Gastrocnemius medialis (tissue), 4 donors: ENCODE results near the gene TNK1. TPM values are rescaled to one million over a fixed set of nuclear protein-coding genes. Genes with fewer than 3 reads are reported as not detected.
"Not testable (repeated sequence)": the region's sequence is repeated elsewhere in the genome, so short reads cannot be mapped to it uniquely, and the experiment has no call there.

Experiments
- ATAC-seq, 2 donors: fragments of 150-250 bp; one replicate each; pipeline ENCODE4 v1.9.1; 2016
- DNase-seq, 2 donors: peaks; one replicate each; pipeline ENCODE4 v3.0.0-alpha.2; 2019
- H3K27ac ChIP-seq, 4 donors: fragments of 200-600 bp; sonication (generic); 1 replicate in 1 of 4; 2 replicates in 3 of 4; pipeline ENCODE4 v1.5.1; 2016 to 2018; ENCODE audit warnings: mild to moderate bottlenecking in 2 of 4, moderate library complexity in 1 of 4
- H3K27me3 ChIP-seq, 3 donors: fragments of 200-600 bp; sonication (generic) in 2 of 3; 1 replicate in 1 of 3; 2 replicates in 2 of 3; pipeline versions ENCODE4 v1.5.1 to v1.6.0; 2016 to 2019; ENCODE audit warnings: mild to moderate bottlenecking in 1 of 3, moderate library complexity in 1 of 3
- H3K36me3 ChIP-seq, 2 donors: fragments of 200-600 bp; sonication (generic) in 1 of 2; one replicate each; pipeline ENCODE4 v1.5.1; 2017 to 2018
- H3K4me1 ChIP-seq, 2 donors: fragments of 200-600 bp; sonication (generic) in 1 of 2; one replicate each; pipeline ENCODE4 v1.5.1; 2016 to 2017; ENCODE audit warnings: mild to moderate bottlenecking in 2 of 2
- H3K4me3 ChIP-seq, 4 donors: fragments of 200-600 bp; sonication (generic) in 3 of 4; 1 replicate in 1 of 4; 2 replicates in 3 of 4; pipeline ENCODE4 v1.5.1; 2016 to 2019; ENCODE audit warnings: mild to moderate bottlenecking in 2 of 4
- H3K9me3 ChIP-seq, 3 donors: fragments of 200-600 bp; sonication (generic) in 2 of 3; 1 replicate in 1 of 3; 2 replicates in 2 of 3; pipeline ENCODE4 v1.5.1; 2016 to 2019
- POLR2A ChIP-seq, 2 donors: fragments of 450-650 bp; IDR thresholded peaks; one replicate each; pipeline ENCODE4 v1.6.1; 2017; ENCODE audit warnings: antibody characterized with exemption in 2 of 2, mild to moderate bottlenecking in 2 of 2, moderate library complexity in 2 of 2
- in situ Hi-C, 4 donors: fragments of 200-750 bp; cut with MboI; loops; one replicate each; pipeline versions ENCODE4 v1.15.0 to v1.8.0; 2017; ENCODE audit warnings: low sequenced_read_pairs in 4 of 4
- intact Hi-C: fragments of 100-400 bp; cut with DNase I; formaldehyde crosslinking; loops from one replicate; pipeline ENCODE4 v1.15.1; 2023; ENCODE audit warnings: low total_unique reads
- total RNA-seq, 4 donors: library from RNA; depleted of rRNA; stranded (reverse); fragments of >200 nt; gene quantifications; one replicate each; pipeline versions ENCODE4 v1.1.0 to v1.2.3, GENCODE V29; 2016
- TF ChIP-seq, protein P1 (sequence below), 5 experiments: fragments of 450-650 bp in 3 of 5; fragments of 200-600 bp in 2 of 5; sonication (generic) in 2 of 5; IDR thresholded peaks in 4 of 5; conservative IDR thresholded peaks in 1 of 5; 1 replicate in 4 of 5; 2 replicates in 1 of 5; pipeline ENCODE4 v1.5.1; 2016 to 2019; ENCODE audit warnings: antibody characterized with exemption in 5 of 5, mild to moderate bottlenecking in 3 of 5, moderate library complexity in 3 of 5

Gene TNK1
- total RNA-seq, 4 donors from 2014 or later = 0.13 to 2.2 TPM; not detected in 2

DNA sequence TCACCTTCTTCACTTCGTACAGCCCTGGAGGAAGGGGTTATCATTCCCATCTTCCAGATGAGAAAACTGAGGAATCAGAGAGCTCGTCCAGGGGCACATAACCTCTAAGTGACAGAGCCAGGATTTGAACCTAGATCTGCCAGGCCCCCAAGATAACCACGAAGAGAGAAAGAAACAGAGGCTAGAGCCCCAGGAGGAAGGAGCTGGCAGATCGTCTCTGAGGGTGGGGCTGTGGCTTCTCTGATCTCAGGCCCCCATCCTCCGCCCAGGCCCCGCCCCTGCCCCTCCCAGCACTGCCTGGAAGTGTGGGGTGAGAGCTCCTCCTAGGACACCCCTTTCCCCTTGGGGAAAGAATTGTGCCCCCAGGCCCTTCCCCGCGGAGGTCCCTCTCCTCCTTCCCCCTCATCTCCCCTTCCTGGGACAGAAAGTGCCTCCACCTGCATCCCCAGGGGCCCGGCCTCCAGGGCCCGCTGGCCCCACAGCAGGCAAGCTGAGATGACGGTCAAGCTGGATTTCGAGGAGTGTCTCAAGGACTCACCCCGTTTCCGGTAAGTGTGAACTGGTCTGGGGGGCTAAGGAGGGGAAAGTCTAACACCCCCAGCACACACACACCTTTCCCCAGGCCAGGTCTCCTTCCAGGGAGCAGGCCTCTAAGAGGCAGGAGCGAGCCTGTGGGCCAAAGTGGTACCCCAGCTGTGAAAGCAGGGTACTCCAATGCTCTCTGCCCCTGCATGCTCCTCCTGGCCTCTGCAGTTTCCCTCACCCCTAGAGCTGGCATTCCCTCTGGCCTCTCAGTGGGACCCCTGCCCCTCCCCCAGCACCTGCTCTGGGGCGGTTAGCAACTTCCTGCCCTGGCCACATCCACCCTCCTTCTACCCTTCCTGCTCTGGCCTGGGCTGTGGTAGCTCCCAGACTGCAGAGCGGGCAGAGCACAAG, 44.4 kb upstream of the TNK1 start, which contains the start of gene ACAP1:
Gene ACAP1 (plus strand): TSS at position 290 of the 936 bp plus-strand sequence. CDS start 206 bp downstream, at position 496.
- intact Hi-C loops = no loop called here
- H3K36me3 ChIP-seq = no peaks in the 10 kb centered on the region
- no peak within 1 kb of the TSS for H3K27ac ChIP-seq
- peaks cover 29 to 46% (median 41%) of the 10 kb centered on the region in 3 donors for H3K27me3 ChIP-seq
- peaks cover 0 to 6% of the 10 kb centered on the region in 2 donors for H3K4me1 ChIP-seq
- no peaks in the 10 kb centered on the region for H3K9me3 ChIP-seq
- DNase-seq (no peak), ATAC-seq (no peak)
- in situ Hi-C loops = loop anchor here in 1 of 4 donors (25.0 kb wide), 1 partner anchor 299 kb away; the partner anchor contains the start of genes SLC16A11 and SLC16A13
- TF ChIP-seq, protein P1, sequence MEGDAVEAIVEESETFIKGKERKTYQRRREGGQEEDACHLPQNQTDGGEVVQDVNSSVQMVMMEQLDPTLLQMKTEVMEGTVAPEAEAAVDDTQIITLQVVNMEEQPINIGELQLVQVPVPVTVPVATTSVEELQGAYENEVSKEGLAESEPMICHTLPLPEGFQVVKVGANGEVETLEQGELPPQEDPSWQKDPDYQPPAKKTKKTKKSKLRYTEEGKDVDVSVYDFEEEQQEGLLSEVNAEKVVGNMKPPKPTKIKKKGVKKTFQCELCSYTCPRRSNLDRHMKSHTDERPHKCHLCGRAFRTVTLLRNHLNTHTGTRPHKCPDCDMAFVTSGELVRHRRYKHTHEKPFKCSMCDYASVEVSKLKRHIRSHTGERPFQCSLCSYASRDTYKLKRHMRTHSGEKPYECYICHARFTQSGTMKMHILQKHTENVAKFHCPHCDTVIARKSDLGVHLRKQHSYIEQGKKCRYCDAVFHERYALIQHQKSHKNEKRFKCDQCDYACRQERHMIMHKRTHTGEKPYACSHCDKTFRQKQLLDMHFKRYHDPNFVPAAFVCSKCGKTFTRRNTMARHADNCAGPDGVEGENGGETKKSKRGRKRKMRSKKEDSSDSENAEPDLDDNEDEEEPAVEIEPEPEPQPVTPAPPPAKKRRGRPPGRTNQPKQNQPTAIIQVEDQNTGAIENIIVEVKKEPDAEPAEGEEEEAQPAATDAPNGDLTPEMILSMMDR (IDR thresholded peaks at IDR 0.05 in 4 of 5, conservative IDR thresholded peaks at IDR 0.05 in 1 of 5) = no peak
- TF ChIP-seq POLR2A (IDR thresholded peaks at IDR 0.05) = no peak
- no peak within 1 kb of the TSS for H3K4me3 ChIP-seq

DNA sequence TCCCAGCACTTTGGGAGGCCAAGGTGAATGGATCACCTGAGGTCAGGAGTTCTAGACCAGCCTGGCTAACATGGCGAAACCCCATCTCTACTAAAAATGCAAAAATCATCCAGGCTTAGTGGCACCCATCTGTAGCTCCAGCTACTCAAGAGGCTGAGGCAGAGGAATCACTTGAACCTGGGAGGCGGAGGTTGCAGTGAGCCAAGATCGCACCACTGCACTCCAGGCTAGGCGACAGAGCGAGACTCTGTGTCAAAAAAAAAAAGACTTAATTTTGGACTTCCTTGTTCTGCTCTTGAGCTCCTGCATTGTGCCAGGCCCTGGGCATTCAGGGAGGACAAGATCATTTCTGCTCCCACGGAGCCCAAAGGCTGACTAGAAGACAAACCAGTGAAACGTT, 43.3 kb upstream of the TNK1 start:
- DNase-seq, H3K4me1 ChIP-seq, H3K9me3 ChIP-seq, intact Hi-C loops, H3K4me3 ChIP-seq, H3K27ac ChIP-seq, H3K36me3 ChIP-seq, ATAC-seq: not testable (repeated sequence)
- in situ Hi-C loops = loop anchor here in 1 of 4 donors (25.0 kb wide), 1 partner anchor 300 kb away; the partner anchor contains the start of genes SLC16A11 and SLC16A13
- peaks cover 29 to 50% (median 41%) of the 10 kb centered on the region in 3 donors for H3K27me3 ChIP-seq

DNA sequence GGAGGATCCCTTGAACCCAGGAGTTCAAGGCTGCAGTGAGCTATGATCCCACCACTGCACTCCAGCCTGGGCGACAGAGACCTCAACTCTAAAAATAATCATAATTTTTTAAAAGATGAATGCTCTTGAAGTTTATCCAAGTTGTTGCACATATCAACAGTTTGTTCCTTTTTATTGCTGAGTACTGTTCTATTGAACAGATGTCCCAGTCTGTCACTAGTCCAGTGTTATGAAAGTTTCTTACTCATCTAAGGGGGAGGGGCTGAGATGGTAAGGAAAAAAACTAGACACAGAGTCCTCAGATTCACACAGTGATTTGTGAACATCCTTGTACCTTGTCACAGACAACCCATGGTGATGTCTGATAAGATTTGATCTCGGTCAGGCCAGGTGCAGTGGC, 40.7 kb upstream of the TNK1 start:
- in situ Hi-C loops = loop anchor here in 1 of 4 donors (10.0 to 25.0 kb wide), 2 partner anchors 225 to 303 kb away; partner anchors contain the start of genes SENP3, SLC16A11 and SLC16A13
- peaks cover 22 to 49% (median 32%) of the 10 kb centered on the region in 3 donors for H3K27me3 ChIP-seq
- no peak for DNase-seq
- H3K9me3 ChIP-seq = no peaks in the 10 kb centered on the region
- H3K4me3 ChIP-seq = no peak overlapping the region
- no peaks in the 10 kb centered on the region for H3K36me3 ChIP-seq
- ATAC-seq = peak; percentile 67 to 91
- H3K4me1 ChIP-seq = peaks cover 0 to 6% of the 10 kb centered on the region in 2 donors
- TF ChIP-seq POLR2A (IDR thresholded peaks at IDR 0.05) = no peak
- no peak overlapping the region for H3K27ac ChIP-seq
- intact Hi-C loops = loop anchor here (10.0 kb wide), 1 partner anchor 295 kb away; the partner anchor contains the start of gene SLC16A11

DNA sequence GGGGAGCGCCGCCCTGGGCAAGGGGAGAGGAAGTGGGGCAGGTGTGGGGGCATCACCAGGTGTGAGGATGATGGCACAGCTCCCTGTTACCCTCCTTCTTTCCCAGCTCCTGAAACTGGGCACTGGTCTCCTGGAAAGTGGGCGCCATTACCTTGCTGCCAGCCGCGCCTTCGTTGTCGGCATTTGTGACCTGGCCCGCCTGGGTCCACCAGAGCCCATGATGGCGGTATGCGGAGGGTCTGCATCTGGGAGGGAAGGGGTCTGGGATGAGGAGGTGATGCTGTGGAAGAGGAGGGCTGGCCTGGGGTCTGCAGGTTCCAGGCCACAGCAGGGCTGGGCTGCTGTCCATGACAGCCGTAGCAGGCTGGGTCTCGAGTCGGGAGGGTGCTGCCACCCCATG, 39.0 kb upstream of the TNK1 start:
- no peak overlapping the region for H3K27ac ChIP-seq
- in situ Hi-C loops = loop anchor here in 1 of 4 donors (10.0 to 25.0 kb wide), 2 partner anchors 223 to 305 kb away; partner anchors contain the start of genes SENP3, SLC16A11 and SLC16A13
- no peaks in the 10 kb centered on the region for H3K36me3 ChIP-seq
- H3K9me3 ChIP-seq = no peaks in the 10 kb centered on the region
- intact Hi-C loops = loop anchor here (10.0 kb wide), 1 partner anchor 297 kb away; the partner anchor contains the start of gene SLC16A11
- H3K27me3 ChIP-seq = peaks cover 10 to 34% (median 19%) of the 10 kb centered on the region in 3 donors
- DNase-seq = no peak
- H3K4me3 ChIP-seq = no peak overlapping the region
- H3K4me1 ChIP-seq = peaks cover 0 to 6% of the 10 kb centered on the region in 2 donors
- no peak for TF ChIP-seq POLR2A (IDR thresholded peaks at IDR 0.05)
- TF ChIP-seq, protein P1 (IDR thresholded peaks at IDR 0.05 in 4 of 5, conservative IDR thresholded peaks at IDR 0.05 in 1 of 5) = no peak
- ATAC-seq = no peak

DNA sequence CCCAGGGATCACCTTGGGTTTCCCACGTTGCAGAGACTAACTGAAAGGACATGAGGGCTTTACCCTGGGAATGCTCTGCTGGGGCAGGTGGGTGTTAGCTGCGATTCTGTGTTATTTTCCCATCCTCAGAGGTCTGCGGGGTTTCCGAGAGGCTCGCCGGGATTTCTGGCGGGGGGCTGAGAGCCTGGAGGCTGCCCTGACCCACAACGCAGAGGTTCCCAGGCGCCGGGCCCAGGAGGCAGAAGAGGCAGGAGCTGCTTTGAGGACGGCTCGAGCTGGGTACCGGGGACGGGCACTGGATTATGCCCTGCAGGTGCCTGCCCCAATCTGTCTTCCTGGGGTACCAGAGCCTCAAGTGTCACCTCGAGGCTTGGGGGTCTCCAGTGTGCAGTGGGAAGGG, 37.6 kb upstream of the TNK1 start:
- H3K27me3 ChIP-seq = peaks cover 10 to 22% (median 12%) of the 10 kb centered on the region in 3 donors

More for the DNA sequence above, 37.6 kb upstream of the TNK1 start:
- DNase-seq (no peak), ATAC-seq (no peak)
- in situ Hi-C loops (loop anchor here in 1 of 4 donors (10.0 to 25.0 kb wide), 2 partner anchors 222 to 306 kb away; partner anchors contain the start of genes SENP3, SLC16A11 and SLC16A13), intact Hi-C loops (loop anchor here (10.0 kb wide), 1 partner anchor 298 kb away; the partner anchor contains the start of gene SLC16A11)
- Histone ChIP-seq H3K4me3 (no peak overlapping the region), H3K9me3 (no peaks in the 10 kb centered on the region), H3K27ac (no peak overlapping the region), H3K4me1 (peaks cover 5 to 6% of the 10 kb centered on the region in 2 donors), H3K36me3 (no peaks in the 10 kb centered on the region)
- TF ChIP-seq, protein P1 (IDR thresholded peaks at IDR 0.05 in 4 of 5, conservative IDR thresholded peaks at IDR 0.05 in 1 of 5) = no peak
- TF ChIP-seq POLR2A (IDR thresholded peaks at IDR 0.05) = no peak
